ENCODE measurements around the gene FEM1B.

DNA sequence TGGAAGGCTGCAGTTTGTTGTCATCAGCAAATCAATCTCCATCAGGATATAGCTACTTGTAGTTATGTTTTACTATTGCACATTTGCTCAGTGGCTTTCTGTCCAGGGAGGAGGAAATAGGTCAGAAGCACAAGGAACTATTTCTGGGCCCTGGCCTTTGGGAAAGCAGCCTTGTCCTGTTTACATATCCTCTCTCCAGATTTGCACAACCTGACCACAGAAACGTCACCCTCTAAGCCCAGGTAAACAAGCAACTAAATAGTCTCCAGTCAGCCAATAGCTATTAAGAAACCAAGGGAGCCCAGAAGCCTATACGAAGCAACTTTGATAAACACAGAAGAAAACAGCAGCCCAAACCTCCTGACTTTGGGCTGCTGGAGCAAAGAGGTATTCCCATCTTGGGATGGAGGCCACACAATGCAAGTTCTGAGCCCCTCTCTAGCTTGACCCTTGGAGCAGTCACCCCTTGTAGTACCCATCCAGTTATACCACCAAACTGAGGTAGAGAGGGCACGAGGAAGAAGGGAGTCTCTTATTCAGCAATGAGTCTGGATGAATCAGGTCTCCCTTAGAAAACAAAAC lies 2.3 kb upstream of the FEM1B start:
- TF ChIP-seq CTCF (IDR thresholded peaks at IDR 0.05) (no peak), POLR2A (IDR thresholded peaks at IDR 0.05) (no peak)

All from testis (tissue), 2 donors.